NCI-H1092 treated with DMSO at 0.1 percent for 48 hours (cell line): ENCODE results near the gene SMARCD2.

ENCODE experiments used
- DNase-seq: peaks from one replicate; lab custom pipeline; 2025; lab: John Stamatoyannopoulos, UW

Gene SMARCD2

GRCh38 chr17:63832014-63832413 is 10.5 kb downstream of the SMARCD2 start:
- no peak for DNase-seq

GRCh38 chr17:63831505-63831904 is 11.0 kb downstream of the SMARCD2 start:
- no peak for DNase-seq

- no peak for DNase-seq
Observed at GRCh38 chr17:63830904-63831491, 11.5 kb downstream of the SMARCD2 start.

GRCh38 chr17:63830278-63830677 is 12.2 kb downstream of the SMARCD2 start:
- DNase-seq: no peak

- no peak for DNase-seq
Observed at GRCh38 chr17:63828936-63829335, 13.5 kb downstream of the SMARCD2 start.

GRCh38 chr17:63827801-63828221 is 14.7 kb downstream of the SMARCD2 start:
- DNase-seq: no peak

GRCh38 chr17:63827002-63827800 is 15.3 kb downstream of the SMARCD2 start, which contains the start of the genes FTSJ3 and PSMC5:
Gene FTSJ3 (minus strand): TSS chr17:63827663. CDS start chr17:63826902, 761 bp downstream.
Gene PSMC5 (plus strand): TSS chr17:63827431. CDS start chr17:63827491, 60 bp downstream.
- peak; percentile 99 for DNase-seq

- DNase-seq: peak; percentile 26
Observed at GRCh38 chr17:63826468-63827001, 15.9 kb downstream of the SMARCD2 start.

- DNase-seq: no peak
Observed at GRCh38 chr17:63824362-63824761, 18.1 kb downstream of the SMARCD2 start.

GRCh38 chr17:63823659-63824331 is 18.7 kb downstream of the SMARCD2 start:
- no peak for DNase-seq

- no peak for DNase-seq
Observed at GRCh38 chr17:63822537-63822936, 19.9 kb downstream of the SMARCD2 start.

- no peak for DNase-seq
Observed at GRCh38 chr17:63821804-63822203, 20.7 kb downstream of the SMARCD2 start.

- DNase-seq: no peak
Observed at GRCh38 chr17:63820963-63821561, 21.4 kb downstream of the SMARCD2 start.

GRCh38 chr17:63819585-63820537 is 22.6 kb downstream of the SMARCD2 start:
- DNase-seq: no peak

GRCh38 chr17:63819131-63819530 is 23.4 kb downstream of the SMARCD2 start:
- no peak for DNase-seq

- DNase-seq: no peak
Observed at GRCh38 chr17:63817736-63818385, 24.6 kb downstream of the SMARCD2 start.

- no peak for DNase-seq
Observed at GRCh38 chr17:63816669-63817068, 25.8 kb downstream of the SMARCD2 start.

- DNase-seq: no peak
Observed at GRCh38 chr17:63816123-63816522, 26.4 kb downstream of the SMARCD2 start.

- no peak for DNase-seq
Observed at GRCh38 chr17:63809970-63810369, 32.5 kb downstream of the SMARCD2 start.

GRCh38 chr17:63805591-63805990 is 36.9 kb downstream of the SMARCD2 start:
- DNase-seq: no peak
